Measurements from ENCODE around the gene TRPM7. TPM values are rescaled to one million over a fixed set of nuclear protein-coding genes. Genes with fewer than 3 reads are reported as not detected.

The TRPM7 gene
- total and polyA plus RNA-seq, 12 donors = 5.4 to 45.0 (median 26.3) TPM

DNA sequence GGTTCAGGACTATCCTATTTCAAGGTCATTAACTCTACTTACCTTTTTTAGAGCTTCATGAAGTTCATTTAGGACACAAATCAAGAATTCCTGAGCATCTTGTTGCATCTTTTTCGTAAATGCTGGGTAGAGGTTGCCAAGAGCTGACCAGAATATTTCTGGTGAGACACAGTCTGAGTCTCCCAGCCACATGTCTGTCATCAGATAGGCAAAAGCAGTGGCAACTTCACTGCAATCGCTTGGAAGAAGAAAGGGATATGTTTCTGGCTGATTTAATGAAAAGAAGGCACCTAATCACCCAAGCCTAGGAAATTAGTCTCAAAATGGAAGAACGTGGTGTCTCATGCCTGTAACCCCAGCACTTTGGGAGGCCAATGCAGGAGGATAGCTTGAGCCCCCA is 143.0 kb downstream of the TRPM7 start:
- no peaks in the 10 kb centered on the region for H3K9me3 ChIP-seq (replicated peaks in 1 of 3)
- intact Hi-C loops (cut with DNase I) = no loop called here
- no peak overlapping the region for H3K4me3 ChIP-seq
- no peaks in the 10 kb centered on the region for H3K36me3 ChIP-seq (replicated peaks in 1 of 2)
- H3K27me3 ChIP-seq = no peaks in the 10 kb centered on the region
- DNase-seq = no peak
- no peaks in the 10 kb centered on the region for H3K4me1 ChIP-seq (replicated peaks in 1 of 2)
- TF ChIP-seq POLR2A (IDR thresholded peaks at IDR 0.05) = no peak
- TF ChIP-seq, protein P1, sequence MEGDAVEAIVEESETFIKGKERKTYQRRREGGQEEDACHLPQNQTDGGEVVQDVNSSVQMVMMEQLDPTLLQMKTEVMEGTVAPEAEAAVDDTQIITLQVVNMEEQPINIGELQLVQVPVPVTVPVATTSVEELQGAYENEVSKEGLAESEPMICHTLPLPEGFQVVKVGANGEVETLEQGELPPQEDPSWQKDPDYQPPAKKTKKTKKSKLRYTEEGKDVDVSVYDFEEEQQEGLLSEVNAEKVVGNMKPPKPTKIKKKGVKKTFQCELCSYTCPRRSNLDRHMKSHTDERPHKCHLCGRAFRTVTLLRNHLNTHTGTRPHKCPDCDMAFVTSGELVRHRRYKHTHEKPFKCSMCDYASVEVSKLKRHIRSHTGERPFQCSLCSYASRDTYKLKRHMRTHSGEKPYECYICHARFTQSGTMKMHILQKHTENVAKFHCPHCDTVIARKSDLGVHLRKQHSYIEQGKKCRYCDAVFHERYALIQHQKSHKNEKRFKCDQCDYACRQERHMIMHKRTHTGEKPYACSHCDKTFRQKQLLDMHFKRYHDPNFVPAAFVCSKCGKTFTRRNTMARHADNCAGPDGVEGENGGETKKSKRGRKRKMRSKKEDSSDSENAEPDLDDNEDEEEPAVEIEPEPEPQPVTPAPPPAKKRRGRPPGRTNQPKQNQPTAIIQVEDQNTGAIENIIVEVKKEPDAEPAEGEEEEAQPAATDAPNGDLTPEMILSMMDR (IDR thresholded peaks at IDR 0.05) = no peak
- H3K27ac ChIP-seq = no peak overlapping the region
- WGBS, 4 donors = 85 to 92% (median 90%) methylated on average over 3 of the region's 3 CpGs

DNA sequence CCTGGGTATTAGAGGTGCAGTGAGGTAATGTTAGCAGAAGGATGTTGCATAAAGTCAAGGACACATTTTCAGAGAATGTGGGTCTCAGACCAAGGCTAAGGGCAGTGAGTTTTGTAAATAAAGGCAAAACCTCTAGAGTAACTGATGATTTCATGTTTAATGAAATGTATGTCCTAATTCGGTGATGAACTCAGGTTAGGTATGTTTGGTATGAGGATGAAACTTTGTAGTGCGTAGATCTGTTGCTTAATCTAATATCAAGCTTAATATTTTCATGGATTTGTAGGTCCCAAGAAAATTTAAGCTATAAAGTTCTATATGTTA is 143.7 kb downstream of the TRPM7 start:
- 72 to 84% (median 77%) methylated on average over 2 of the region's 2 CpGs for WGBS, 4 donors
- TF ChIP-seq, protein P1 (IDR thresholded peaks at IDR 0.05) = no peak
- TF ChIP-seq POLR2A (IDR thresholded peaks at IDR 0.05) = no peak
- Histone ChIP-seq H3K9me3 (replicated peaks in 1 of 3) (no peaks in the 10 kb centered on the region), H3K4me1 (replicated peaks in 1 of 2) (no peaks in the 10 kb centered on the region), H3K36me3 (replicated peaks in 1 of 2) (no peaks in the 10 kb centered on the region), H3K27me3 (no peaks in the 10 kb centered on the region), H3K27ac (no peak overlapping the region), H3K4me3 (no peak overlapping the region)
- intact Hi-C loops (cut with DNase I) = no loop called here
- no peak for DNase-seq

DNA sequence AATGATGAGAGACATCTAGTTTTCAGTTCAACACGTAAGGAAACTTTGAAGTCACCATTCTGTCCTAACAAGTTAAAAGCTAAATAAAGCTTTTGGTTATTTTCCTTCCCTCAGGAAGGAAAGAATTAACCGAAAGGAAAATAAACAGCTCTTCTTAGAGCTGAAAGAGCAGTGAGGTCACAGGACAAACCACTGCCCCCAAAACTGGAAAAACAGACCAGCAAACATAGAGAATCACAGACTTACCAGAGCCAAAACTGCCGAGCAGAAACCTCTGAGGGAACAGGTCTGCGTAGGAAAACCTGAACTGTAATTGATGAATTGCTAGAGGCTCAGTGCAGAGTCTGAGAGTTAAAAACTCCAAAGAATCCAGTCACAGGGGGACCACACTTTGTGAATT is 154.8 kb downstream of the TRPM7 start:
- DNase-seq = no peak
- Histone ChIP-seq H3K9me3 (replicated peaks in 1 of 3) (no peaks in the 10 kb centered on the region), H3K36me3 (replicated peaks in 1 of 2) (no peaks in the 10 kb centered on the region), H3K27me3 (no peaks in the 10 kb centered on the region), H3K4me1 (replicated peaks in 1 of 2) (no peaks in the 10 kb centered on the region), H3K27ac (no peak overlapping the region), H3K4me3 (no peak overlapping the region)
- TF ChIP-seq, protein P1 (IDR thresholded peaks at IDR 0.05) = no peak
- TF ChIP-seq POLR2A (IDR thresholded peaks at IDR 0.05) = no peak
- WGBS, 4 donors = 65 to 72% (median 67%) methylated on average over 4 of the region's 4 CpGs
- intact Hi-C loops (cut with DNase I) = no loop called here

DNA sequence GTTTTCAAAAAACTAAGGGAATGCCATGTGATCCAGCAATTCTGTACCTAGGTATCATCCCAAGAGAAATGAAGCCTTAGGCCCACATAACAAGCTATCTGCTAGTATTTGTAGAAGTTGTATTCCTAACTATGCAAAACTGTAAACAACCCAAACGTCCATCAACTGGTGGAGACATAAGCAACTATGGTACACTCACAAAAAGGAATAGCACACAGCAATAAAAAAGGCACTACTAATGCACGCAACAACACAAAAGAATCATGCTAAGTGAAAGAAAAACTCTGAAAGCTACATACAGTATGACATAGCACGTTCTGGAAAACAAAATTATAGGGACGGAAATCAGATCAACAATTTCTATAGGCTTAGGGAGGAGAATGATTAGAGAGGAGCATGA is 155.4 kb downstream of the TRPM7 start:
- no peak overlapping the region for H3K27ac ChIP-seq
- no peaks in the 10 kb centered on the region for H3K36me3 ChIP-seq (replicated peaks in 1 of 2)
- no peak for DNase-seq
- H3K27me3 ChIP-seq = no peaks in the 10 kb centered on the region
- TF ChIP-seq, protein P1 (IDR thresholded peaks at IDR 0.05) = no peak
- TF ChIP-seq POLR2A (IDR thresholded peaks at IDR 0.05) = no peak
- no peaks in the 10 kb centered on the region for H3K4me1 ChIP-seq (replicated peaks in 1 of 2)
- WGBS, 4 donors = 81 to 91% (median 87%) methylated on average over 4 of the region's 4 CpGs
- H3K9me3 ChIP-seq (replicated peaks in 1 of 3) = no peaks in the 10 kb centered on the region
- intact Hi-C loops (cut with DNase I) = no loop called here
- H3K4me3 ChIP-seq = no peak overlapping the region
